GM12864 (cell line): ENCODE measurements around the gene S100A5.

ENCODE experiments used
- DNase-seq: peaks from one replicate; pipeline ENCODE4 v3.0.0-alpha.2; 2011; ENCODE audit warnings: low read depth
- H3K4me3 ChIP-seq: 2 replicates; pipeline ENCODE4 v1.5.1; 2011; ENCODE audit warnings: mild to moderate bottlenecking, low read depth, low read length, control low read depth
- TF ChIP-seq, protein P1 (sequence below): IDR thresholded peaks from 2 replicates; pipeline ENCODE4 v1.5.1; 2011; ENCODE audit warnings: low read depth, mild to moderate bottlenecking, moderate library complexity, low read length, control low read depth, inconsistent platforms; ENCODE audit errors: missing control alignments

The S100A5 gene

GRCh38 chr1:153557877-153558276, 17.1 kb upstream of the S100A5 start:
- TF ChIP-seq, protein P1, sequence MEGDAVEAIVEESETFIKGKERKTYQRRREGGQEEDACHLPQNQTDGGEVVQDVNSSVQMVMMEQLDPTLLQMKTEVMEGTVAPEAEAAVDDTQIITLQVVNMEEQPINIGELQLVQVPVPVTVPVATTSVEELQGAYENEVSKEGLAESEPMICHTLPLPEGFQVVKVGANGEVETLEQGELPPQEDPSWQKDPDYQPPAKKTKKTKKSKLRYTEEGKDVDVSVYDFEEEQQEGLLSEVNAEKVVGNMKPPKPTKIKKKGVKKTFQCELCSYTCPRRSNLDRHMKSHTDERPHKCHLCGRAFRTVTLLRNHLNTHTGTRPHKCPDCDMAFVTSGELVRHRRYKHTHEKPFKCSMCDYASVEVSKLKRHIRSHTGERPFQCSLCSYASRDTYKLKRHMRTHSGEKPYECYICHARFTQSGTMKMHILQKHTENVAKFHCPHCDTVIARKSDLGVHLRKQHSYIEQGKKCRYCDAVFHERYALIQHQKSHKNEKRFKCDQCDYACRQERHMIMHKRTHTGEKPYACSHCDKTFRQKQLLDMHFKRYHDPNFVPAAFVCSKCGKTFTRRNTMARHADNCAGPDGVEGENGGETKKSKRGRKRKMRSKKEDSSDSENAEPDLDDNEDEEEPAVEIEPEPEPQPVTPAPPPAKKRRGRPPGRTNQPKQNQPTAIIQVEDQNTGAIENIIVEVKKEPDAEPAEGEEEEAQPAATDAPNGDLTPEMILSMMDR, result no peak
- no peak overlapping the region for H3K4me3 ChIP-seq
- no peak for DNase-seq

DNA sequence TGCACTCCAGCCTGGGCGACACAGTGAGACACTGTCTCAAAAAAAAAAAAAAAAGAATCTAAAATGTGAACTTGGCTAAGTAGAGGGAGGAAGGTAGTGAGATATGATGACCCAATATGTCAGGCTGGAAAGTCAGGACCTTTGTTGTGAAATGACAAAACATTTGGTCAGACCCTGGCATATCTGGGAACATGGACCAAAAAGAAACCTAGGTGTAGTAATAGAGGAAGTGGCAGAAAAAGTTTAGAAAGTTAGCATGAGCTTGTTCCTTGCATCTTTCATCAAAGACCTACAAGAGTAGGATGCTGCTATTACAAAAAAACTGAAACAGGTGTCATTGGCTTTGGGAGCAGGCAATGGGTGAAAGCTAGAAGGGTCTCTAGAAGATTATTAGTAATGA, 15.6 kb upstream of the S100A5 start:
- no peak for DNase-seq
- H3K4me3 ChIP-seq, result no peak overlapping the region
- TF ChIP-seq, protein P1, result no peak

- no peak overlapping the region for H3K4me3 ChIP-seq
- TF ChIP-seq, protein P1, result no peak
- DNase-seq, result no peak
Observed at GRCh38 chr1:153553830-153554541, 13.3 kb upstream of the S100A5 start.

- no peak overlapping the region for H3K4me3 ChIP-seq
- TF ChIP-seq, protein P1, result no peak
- no peak for DNase-seq
Observed at GRCh38 chr1:153553096-153553495, 12.4 kb upstream of the S100A5 start.

DNA sequence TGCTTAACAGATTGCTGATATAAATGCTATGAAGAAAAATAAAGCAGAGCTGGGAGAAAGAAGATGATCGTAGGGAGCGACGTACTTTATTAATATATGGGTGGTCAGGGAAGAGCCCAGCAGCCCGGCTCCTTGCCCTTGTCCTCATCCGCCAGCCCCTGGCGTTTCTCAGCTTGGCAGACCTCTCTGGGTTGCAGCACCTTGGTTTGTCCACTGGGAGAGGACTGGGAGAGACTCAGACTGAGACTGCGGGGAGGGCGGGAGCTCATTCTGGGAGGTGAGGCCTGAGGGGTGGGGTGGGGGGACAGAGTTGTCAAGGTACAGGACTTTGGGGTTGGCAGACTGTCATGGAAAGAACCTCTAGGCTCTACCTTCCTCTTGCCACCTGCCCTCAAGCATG, 11.6 kb upstream of the S100A5 start:
- no peak for DNase-seq
- H3K4me3 ChIP-seq, result no peak overlapping the region
- TF ChIP-seq, protein P1, result peak; percentile 1

- DNase-seq, result no peak
- no peak overlapping the region for H3K4me3 ChIP-seq
- TF ChIP-seq, protein P1, result no peak
Observed at GRCh38 chr1:153550827-153551500, 10.2 kb upstream of the S100A5 start.

DNA sequence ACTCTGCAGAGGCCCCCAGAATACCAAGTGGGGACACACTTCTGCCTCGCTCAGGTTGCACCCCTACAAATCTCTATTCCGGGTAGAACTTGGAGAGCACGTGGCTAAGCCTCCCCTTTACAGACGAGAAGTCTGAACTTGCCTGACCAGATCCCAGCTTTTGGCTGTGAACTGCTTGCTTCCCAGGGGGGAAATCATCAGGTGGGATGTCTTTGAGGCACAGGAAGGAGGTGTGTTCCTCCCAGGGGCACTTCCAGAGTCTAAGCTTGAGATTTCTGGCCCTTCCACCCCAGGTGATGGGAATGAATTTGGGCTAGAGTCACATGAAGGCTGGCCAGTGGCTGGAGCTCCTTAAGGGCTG, 9.6 kb upstream of the S100A5 start:
- H3K4me3 ChIP-seq, result no peak overlapping the region
- DNase-seq, result no peak
- TF ChIP-seq, protein P1, result no peak
